BE2C (cell line): Measurements from ENCODE around the gene SPOP.

Experiments used
- DNase-seq: peaks from one replicate; pipeline ENCODE4 v3.0.0-alpha.2; 2020
- H3K27me3 ChIP-seq: fragments of 250-450 bp; sonication (Bioruptor Pico); 2 replicates; pipeline ENCODE4 v1.5.1; 2020; ENCODE audit warnings: mild to moderate bottlenecking
- H3K36me3 ChIP-seq: fragments of 250-450 bp; sonication (Bioruptor Pico); 2 replicates; pipeline ENCODE4 v1.5.1; 2020; ENCODE audit warnings: mild to moderate bottlenecking
- H3K4me1 ChIP-seq: fragments of 250-450 bp; sonication (Bioruptor Pico); 2 replicates; pipeline ENCODE4 v1.5.1; 2020
- H3K4me3 ChIP-seq: 2 replicates; pipeline ENCODE4 v1.5.1; 2011; ENCODE audit warnings: low read depth, low read length
- H3K9me3 ChIP-seq: fragments of 250-450 bp; sonication (Bioruptor Pico); 2 replicates; pipeline ENCODE4 v1.5.1; 2020
- TF ChIP-seq, protein P1 (sequence below): IDR thresholded peaks from 2 replicates; pipeline ENCODE4 v1.5.1; 2012; ENCODE audit warnings: mild to moderate bottlenecking, low read depth, low read length

SPOP gene

DNA sequence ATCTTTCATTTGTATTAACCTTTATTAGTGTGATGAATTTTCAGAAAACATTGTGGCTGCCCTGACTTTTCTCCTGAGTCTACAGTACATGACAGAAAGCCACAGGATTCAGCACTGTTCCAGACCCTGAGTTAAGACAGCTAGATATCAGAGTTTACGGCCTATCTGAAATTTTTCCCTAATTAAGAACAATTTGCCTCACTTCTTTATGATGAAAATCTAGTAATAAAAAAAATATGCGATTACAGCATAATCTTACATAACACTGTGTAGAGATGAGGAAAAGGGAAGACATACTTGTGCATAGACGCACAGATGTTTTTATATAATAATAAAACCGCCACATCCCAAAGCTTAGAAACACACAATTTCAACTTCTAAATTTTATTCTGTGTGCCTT is 7.3 kb downstream of the SPOP start:
- Histone ChIP-seq H3K9me3 (no peaks in the 10 kb centered on the region), H3K4me1 (no peaks in the 10 kb centered on the region), H3K36me3 (peaks cover 3% of the 10 kb centered on the region; the same call in 1 of the 2 replicates), H3K4me3 (no peak overlapping the region), H3K27me3 (no peaks in the 10 kb centered on the region)
- DNase-seq, result no peak
- TF ChIP-seq, protein P1, sequence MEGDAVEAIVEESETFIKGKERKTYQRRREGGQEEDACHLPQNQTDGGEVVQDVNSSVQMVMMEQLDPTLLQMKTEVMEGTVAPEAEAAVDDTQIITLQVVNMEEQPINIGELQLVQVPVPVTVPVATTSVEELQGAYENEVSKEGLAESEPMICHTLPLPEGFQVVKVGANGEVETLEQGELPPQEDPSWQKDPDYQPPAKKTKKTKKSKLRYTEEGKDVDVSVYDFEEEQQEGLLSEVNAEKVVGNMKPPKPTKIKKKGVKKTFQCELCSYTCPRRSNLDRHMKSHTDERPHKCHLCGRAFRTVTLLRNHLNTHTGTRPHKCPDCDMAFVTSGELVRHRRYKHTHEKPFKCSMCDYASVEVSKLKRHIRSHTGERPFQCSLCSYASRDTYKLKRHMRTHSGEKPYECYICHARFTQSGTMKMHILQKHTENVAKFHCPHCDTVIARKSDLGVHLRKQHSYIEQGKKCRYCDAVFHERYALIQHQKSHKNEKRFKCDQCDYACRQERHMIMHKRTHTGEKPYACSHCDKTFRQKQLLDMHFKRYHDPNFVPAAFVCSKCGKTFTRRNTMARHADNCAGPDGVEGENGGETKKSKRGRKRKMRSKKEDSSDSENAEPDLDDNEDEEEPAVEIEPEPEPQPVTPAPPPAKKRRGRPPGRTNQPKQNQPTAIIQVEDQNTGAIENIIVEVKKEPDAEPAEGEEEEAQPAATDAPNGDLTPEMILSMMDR, result no peak

DNA sequence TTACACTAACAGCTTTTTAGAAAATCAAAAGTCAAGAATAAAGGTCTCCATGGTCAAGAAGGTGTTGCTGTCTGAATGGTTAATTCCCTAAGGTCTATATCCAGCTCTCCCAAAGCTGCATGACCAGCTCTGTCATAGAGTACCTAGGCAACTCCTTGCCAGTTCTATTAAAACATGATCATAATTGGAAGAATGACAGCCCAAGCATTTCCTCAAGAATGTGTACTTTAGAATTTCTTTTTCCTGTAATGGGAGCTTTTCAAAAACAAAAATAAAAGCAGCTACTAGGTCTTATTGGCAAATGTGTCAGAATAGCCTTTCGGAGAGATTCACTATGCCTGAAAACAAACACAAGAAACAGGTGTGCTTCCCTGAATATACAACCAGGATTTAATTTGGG is 7.9 kb downstream of the SPOP start:
- Histone ChIP-seq H3K9me3 (no peaks in the 10 kb centered on the region), H3K4me3 (no peak overlapping the region), H3K4me1 (no peaks in the 10 kb centered on the region), H3K36me3 (peaks cover 3% of the 10 kb centered on the region; the same call in 1 of the 2 replicates), H3K27me3 (no peaks in the 10 kb centered on the region)
- TF ChIP-seq, protein P1, result no peak
- DNase-seq, result no peak

DNA sequence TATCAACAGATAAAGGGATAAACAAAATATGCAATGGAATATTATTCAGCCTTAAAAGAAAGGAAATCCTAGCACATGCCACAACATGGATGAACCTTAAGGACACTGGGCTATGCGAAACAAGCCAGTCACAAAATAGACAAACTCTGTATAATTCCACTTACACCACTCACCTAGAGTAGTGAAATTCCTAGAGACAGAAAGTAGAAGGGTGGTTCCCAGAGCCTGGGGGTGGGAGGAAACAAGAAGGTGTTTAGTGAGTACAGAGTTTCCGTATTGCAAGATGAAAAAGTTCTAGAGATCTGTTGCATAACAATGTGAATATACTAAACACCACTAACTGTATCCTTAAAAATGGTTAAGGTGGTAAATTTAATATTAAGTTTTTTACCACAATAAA is 10.0 kb downstream of the SPOP start:
- Histone ChIP-seq H3K4me1 (no peaks in the 10 kb centered on the region), H3K27me3 (no peaks in the 10 kb centered on the region), H3K4me3 (no peak overlapping the region), H3K9me3 (no peaks in the 10 kb centered on the region), H3K36me3 (no peaks in the 10 kb centered on the region)
- no peak for DNase-seq
- TF ChIP-seq, protein P1, result no peak

DNA sequence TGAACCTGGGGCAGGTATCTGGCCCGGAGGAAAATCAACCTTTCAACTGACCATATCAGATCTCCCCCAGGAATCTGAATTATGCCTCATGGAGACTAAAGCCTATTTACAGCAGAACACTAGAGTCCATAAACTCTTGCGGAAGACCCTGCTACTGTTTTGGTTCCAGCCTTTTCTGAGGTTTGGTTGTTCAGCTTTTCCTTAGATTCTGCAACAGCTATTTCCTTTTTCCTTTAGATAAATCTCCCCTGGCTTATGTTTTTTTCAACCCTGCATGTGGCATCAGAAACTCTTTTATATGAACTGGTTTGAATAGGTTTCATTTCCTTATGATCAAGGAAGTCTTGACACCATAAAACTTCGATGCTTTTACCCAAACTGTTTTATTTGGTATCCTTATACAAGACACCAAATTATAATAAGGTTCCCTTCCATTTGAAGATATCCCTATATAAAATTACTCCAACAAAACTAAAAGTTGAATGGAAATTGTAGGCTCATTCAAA is 13.1 kb downstream of the SPOP start:
- no peak overlapping the region for H3K4me3 ChIP-seq
- H3K27me3 ChIP-seq, result no peaks in the 10 kb centered on the region
- H3K4me1 ChIP-seq, result no peaks in the 10 kb centered on the region
- no peak for DNase-seq
- no peaks in the 10 kb centered on the region for H3K36me3 ChIP-seq
- H3K9me3 ChIP-seq, result no peaks in the 10 kb centered on the region
- TF ChIP-seq, protein P1, result no peak

DNA sequence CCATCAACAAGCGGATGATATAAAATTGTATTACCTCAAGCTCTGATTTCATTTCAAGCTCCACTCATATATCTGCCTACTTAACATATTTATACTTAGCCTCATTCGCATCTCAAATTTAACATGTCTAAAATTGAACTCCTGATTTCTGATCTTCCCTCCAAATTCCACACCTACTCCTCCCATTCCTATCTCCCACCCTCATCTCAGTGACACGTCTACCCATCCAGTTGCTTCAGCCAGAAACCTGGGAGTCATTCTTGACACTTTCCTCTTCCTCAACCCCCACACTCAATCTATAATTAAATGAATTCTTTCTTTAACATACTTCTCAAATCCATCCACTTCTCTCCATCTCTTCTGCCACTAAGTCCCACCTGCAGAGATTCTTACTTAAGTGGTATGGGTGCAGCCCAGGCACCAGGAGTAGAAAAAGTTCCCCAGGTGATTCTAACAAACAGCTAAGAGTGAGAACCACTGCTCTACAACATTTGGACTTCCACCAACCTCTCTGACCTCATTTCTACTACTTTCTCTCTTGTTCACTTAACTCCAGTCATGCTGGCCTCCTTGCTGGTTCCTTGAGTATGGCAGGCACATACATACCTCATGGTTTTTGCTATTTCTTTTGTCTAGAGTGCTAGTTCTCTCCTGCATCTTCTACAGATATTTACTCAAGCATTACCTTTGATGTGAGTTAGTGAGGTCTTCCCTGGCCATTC is 18.1 kb downstream of the SPOP start:
- Histone ChIP-seq H3K9me3 (no peaks in the 10 kb centered on the region; the same call in 1 of the 2 replicates), H3K4me3 (no peak overlapping the region), H3K27me3 (no peaks in the 10 kb centered on the region), H3K4me1 (no peaks in the 10 kb centered on the region), H3K36me3 (no peaks in the 10 kb centered on the region)
- no peak for DNase-seq
- TF ChIP-seq, protein P1, result no peak

DNA sequence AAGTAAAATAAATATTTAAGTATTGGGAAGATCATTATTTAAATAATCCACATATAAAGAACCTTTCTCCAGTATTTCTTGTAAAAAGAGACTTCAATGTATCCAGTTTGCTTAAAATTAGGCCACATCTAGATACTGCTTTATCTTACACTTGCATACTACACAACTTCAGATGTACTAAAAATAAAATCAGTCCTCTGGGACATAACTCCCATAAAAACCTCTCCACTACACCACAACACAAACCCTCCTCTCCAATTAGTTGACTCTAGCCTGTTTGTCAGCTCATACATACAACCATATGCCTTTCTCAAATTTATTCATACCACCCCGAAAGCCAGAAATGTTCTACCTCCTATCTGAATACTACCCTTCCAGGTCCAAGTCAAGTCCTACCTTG is 21.6 kb downstream of the SPOP start:
- TF ChIP-seq, protein P1, result no peak

More for the DNA sequence above, 21.6 kb downstream of the SPOP start:
- no peaks in the 10 kb centered on the region for H3K27me3 ChIP-seq
- H3K4me1 ChIP-seq, result no peaks in the 10 kb centered on the region
- no peaks in the 10 kb centered on the region; the same call in 1 of the 2 replicates for H3K9me3 ChIP-seq
- DNase-seq, result no peak
- no peaks in the 10 kb centered on the region for H3K36me3 ChIP-seq
- no peak overlapping the region for H3K4me3 ChIP-seq
